Caco-2 (cell line): ENCODE data around the gene ST8SIA5. TPM values are rescaled to one million over a fixed set of nuclear protein-coding genes. Genes with fewer than 3 reads are reported as not detected.

Experiments used
- BruUV-seq: library from RNA; stranded (reverse); fragments of 400-500 nt; replicated peaks from 2 replicates; lab custom pipeline; 2021; lab: Mats Ljungman, UMichigan
- CTCF ChIA-PET: fragments of 300-600 bp; sonication (Branson Sonifier 250); formaldehyde crosslinking; loops from one replicate; lab custom pipeline; 2022; ENCODE audit warnings: antibody characterized with exemption; lab: Charles Lee
- POLR2A ChIA-PET: fragments of 300-600 bp; sonication (Branson Sonifier 250); formaldehyde crosslinking; loops from one replicate; lab custom pipeline; 2022; ENCODE audit warnings: antibody characterized with exemption; lab: Charles Lee
- DNase-seq, 2 experiments: peaks; one replicate each; pipeline versions ENCODE4 v3.0.0 to v3.0.0-alpha.2; 2020 to 2022
- H3K27me3 ChIP-seq: replicated peaks from 2 replicates; pipeline ENCODE4 v1.6.0; 2011; ENCODE audit warnings: low read length; ENCODE audit not compliant: control insufficient read depth, insufficient read depth
- H3K36me3 ChIP-seq: 2 replicates; pipeline ENCODE4 v1.5.1; 2011; ENCODE audit warnings: low read length; ENCODE audit not compliant: control insufficient read depth, insufficient read depth
- H3K4me1 ChIP-seq: fragments of 250-450 bp; sonication (Bioruptor Pico); 2 replicates; pipeline ENCODE4 v1.5.1; 2020; ENCODE audit warnings: mild to moderate bottlenecking
- H3K4me3 ChIP-seq: 2 replicates; pipeline ENCODE4 v1.5.1; 2011; ENCODE audit warnings: low read depth, mild to moderate bottlenecking, control low read depth, low read length
- H3K9me3 ChIP-seq: fragments of 250-450 bp; sonication (Bioruptor Pico); 2 replicates; pipeline ENCODE4 v1.5.1; 2020; ENCODE audit warnings: mild to moderate bottlenecking, moderate library complexity
- H3K27ac Mint-ChIP-seq: one replicate; pipeline ENCODE4 v1.8.0; 2022; ENCODE audit warnings: mixed read lengths; ENCODE audit not compliant: unreplicated experiment
- H3K27me3 Mint-ChIP-seq: one replicate; pipeline ENCODE4 v1.8.0; 2022; ENCODE audit warnings: mixed read lengths; ENCODE audit not compliant: insufficient read depth, unreplicated experiment
- H3K36me3 Mint-ChIP-seq: one replicate; pipeline ENCODE4 v1.8.0; 2022; ENCODE audit warnings: mild to moderate bottlenecking, mixed read lengths; ENCODE audit not compliant: insufficient read depth, unreplicated experiment
- H3K4me1 Mint-ChIP-seq: one replicate; pipeline ENCODE4 v1.8.0; 2022; ENCODE audit warnings: low read depth, mixed read lengths; ENCODE audit not compliant: unreplicated experiment
- H3K4me3 Mint-ChIP-seq: one replicate; pipeline ENCODE4 v1.8.0; 2022; ENCODE audit warnings: mild to moderate bottlenecking, moderate library complexity, mixed read lengths; ENCODE audit not compliant: unreplicated experiment
- H3K9me3 Mint-ChIP-seq: one replicate; pipeline ENCODE4 v1.8.0; 2022; ENCODE audit warnings: mixed read lengths; ENCODE audit not compliant: unreplicated experiment
- intact Hi-C: fragments of 100-400 bp; cut with micrococcal nuclease; formaldehyde crosslinking; loops from one replicate; pipeline ENCODE4 v1.10.0; 2022; ENCODE audit not compliant: unreplicated experiment
- total RNA-seq: library from RNA; stranded (reverse); gene quantifications from 2 replicates; pipeline ENCODE4 v1.2.3, GENCODE V29; 2022
- TF ChIP-seq, protein P1 (sequence below), 2 experiments: fragments of 200-600 bp in 1 of 2; IDR thresholded peaks; 1 replicate in 1 of 2; 2 replicates in 1 of 2; pipeline versions ENCODE4 v1.5.1 to v1.8.0; 2011 to 2022; ENCODE audit warnings: antibody characterized with exemption in 1 of 2, control low read depth in 1 of 2, inconsistent platforms in 1 of 2, low read depth in 1 of 2, low read length in 1 of 2, mild to moderate bottlenecking in 1 of 2, moderate library complexity in 1 of 2; ENCODE audit not compliant: insufficient read depth in 1 of 2, severe bottlenecking in 1 of 2, unreplicated experiment in 1 of 2

ST8SIA5 gene
- total RNA-seq, 1 experiment from 2014 or later: not detected

DNA sequence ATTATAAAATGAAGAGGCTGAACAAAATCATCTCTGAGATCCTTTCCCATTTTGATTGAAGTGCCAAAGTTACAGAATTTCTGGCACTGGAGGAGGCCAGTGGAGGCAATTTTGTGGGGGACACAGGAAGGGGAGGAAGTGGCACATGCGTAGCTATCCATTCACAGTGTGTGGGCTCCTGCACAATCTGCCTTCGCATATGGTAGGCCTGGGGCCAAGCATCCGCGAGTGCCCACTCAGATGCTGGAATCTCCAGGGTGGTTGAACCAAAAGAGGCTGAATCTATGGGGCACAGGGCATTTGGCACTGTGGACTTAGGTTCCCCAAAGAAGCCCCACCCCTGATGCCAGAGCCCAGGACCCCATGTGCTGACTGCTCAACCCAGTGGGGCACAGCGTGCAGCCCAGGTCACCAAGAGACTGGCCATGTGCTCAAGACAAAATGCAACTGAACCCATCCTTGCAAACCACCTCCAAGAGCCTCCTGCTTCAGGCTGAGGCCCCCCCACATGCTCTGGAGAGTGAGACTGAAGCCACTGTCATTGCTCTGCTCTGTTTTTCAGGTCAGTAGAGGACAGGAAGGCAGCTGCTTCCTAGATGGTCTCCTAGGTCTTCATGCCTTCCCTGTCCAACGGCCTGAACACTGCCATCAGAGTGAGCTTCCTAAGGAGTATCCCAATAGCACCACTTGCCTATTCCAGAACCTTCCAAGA lies 28.5 kb downstream of the ST8SIA5 start:
- Histone ChIP-seq H3K27me3 (no peaks in the 10 kb centered on the region), H3K36me3 (no peaks in the 10 kb centered on the region), H3K9me3 (no peaks in the 10 kb centered on the region), H3K4me3 (no peak overlapping the region), H3K4me1 (no peaks in the 10 kb centered on the region)
- H3K36me3 Mint-ChIP-seq: no peaks in the 10 kb centered on the region
- POLR2A ChIA-PET: no interaction called here
- DNase-seq: no peak
- no peaks in the 10 kb centered on the region for H3K9me3 Mint-ChIP-seq
- H3K27me3 Mint-ChIP-seq: no peaks in the 10 kb centered on the region
- no TSS peak for BruUV-seq
- intact Hi-C loops: no loop called here
- H3K4me1 Mint-ChIP-seq: no peaks in the 10 kb centered on the region
- TF ChIP-seq, protein P1, sequence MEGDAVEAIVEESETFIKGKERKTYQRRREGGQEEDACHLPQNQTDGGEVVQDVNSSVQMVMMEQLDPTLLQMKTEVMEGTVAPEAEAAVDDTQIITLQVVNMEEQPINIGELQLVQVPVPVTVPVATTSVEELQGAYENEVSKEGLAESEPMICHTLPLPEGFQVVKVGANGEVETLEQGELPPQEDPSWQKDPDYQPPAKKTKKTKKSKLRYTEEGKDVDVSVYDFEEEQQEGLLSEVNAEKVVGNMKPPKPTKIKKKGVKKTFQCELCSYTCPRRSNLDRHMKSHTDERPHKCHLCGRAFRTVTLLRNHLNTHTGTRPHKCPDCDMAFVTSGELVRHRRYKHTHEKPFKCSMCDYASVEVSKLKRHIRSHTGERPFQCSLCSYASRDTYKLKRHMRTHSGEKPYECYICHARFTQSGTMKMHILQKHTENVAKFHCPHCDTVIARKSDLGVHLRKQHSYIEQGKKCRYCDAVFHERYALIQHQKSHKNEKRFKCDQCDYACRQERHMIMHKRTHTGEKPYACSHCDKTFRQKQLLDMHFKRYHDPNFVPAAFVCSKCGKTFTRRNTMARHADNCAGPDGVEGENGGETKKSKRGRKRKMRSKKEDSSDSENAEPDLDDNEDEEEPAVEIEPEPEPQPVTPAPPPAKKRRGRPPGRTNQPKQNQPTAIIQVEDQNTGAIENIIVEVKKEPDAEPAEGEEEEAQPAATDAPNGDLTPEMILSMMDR (IDR thresholded peaks at IDR 0.05; ENCODE audit: insufficient read depth in 1 of 2, low read depth in 1 of 2, low read length in 1 of 2, severe bottlenecking in 1 of 2, unreplicated experiment in 1 of 2): no peak
- CTCF ChIA-PET: no interaction called here
- H3K27ac Mint-ChIP-seq: no peak overlapping the region
- no peak overlapping the region for H3K4me3 Mint-ChIP-seq

DNA sequence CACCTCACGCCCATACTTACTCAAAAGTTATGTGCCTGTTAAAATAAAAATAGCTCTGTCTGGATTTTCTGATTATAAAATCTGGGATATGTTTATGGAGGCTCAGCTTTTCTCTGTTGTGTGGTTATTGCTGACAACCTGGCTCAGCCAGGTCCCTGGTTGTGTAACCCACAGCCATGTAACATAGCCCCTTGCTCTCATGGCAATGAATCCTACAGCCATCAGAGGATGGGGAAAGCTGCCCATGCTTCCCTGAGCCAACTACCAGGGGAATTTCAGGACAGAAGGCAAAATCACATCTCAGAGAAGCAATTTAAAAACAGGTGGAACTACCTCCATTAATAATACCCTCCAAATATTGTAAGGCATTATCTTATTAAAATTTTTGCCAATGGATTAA lies 29.7 kb downstream of the ST8SIA5 start:
- TF ChIP-seq, protein P1 (IDR thresholded peaks at IDR 0.05; ENCODE audit: insufficient read depth in 1 of 2, low read depth in 1 of 2, low read length in 1 of 2, severe bottlenecking in 1 of 2, unreplicated experiment in 1 of 2): no peak
- POLR2A ChIA-PET: no interaction called here
- CTCF ChIA-PET: no interaction called here
- Mint-ChIP-seq H3K36me3 (no peaks in the 10 kb centered on the region), H3K9me3 (no peaks in the 10 kb centered on the region), H3K4me3 (no peak overlapping the region), H3K27me3 (no peaks in the 10 kb centered on the region), H3K4me1 (no peaks in the 10 kb centered on the region), H3K27ac (no peak overlapping the region)
- Histone ChIP-seq H3K27me3 (no peaks in the 10 kb centered on the region), H3K9me3 (no peaks in the 10 kb centered on the region), H3K36me3 (no peaks in the 10 kb centered on the region), H3K4me1 (no peaks in the 10 kb centered on the region), H3K4me3 (no peak overlapping the region)
- intact Hi-C loops: no loop called here
- DNase-seq: no peak
- no TSS peak for BruUV-seq

DNA sequence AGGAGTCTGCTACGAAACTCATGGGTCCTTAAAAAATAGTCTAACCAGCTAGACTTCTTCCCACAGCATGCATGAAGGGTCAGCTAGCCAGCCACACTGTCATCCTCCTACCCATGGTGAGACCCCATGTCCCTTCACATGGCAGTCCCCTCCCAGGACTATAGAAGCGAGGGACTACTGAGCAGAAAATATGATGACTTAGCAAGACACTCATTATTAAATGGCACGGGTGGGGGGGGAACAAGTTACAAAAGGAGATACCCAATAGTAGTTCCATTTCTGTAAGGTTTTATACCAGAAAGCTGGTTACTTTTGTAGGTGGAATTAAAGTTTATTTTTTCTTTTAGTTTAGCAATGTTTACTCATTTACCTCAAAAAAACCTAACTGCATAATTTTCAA lies 31.5 kb downstream of the ST8SIA5 start:
- Mint-ChIP-seq H3K9me3 (no peaks in the 10 kb centered on the region), H3K4me1 (no peaks in the 10 kb centered on the region), H3K4me3 (no peak overlapping the region), H3K27me3 (peaks cover 4% of the 10 kb centered on the region), H3K27ac (no peak overlapping the region), H3K36me3 (no peaks in the 10 kb centered on the region)
- Histone ChIP-seq H3K9me3 (no peaks in the 10 kb centered on the region), H3K27me3 (no peaks in the 10 kb centered on the region), H3K4me1 (no peaks in the 10 kb centered on the region), H3K36me3 (no peaks in the 10 kb centered on the region), H3K4me3 (no peak overlapping the region)
- intact Hi-C loops: no loop called here
- ChIA-PET POLR2A (no interaction called here), CTCF (no interaction called here)
- TF ChIP-seq, protein P1 (IDR thresholded peaks at IDR 0.05; ENCODE audit: insufficient read depth in 1 of 2, low read depth in 1 of 2, low read length in 1 of 2, severe bottlenecking in 1 of 2, unreplicated experiment in 1 of 2): no peak
- BruUV-seq: no TSS peak
- no peak for DNase-seq
